Keratinocyte (primary cell): ENCODE measurements around the gene AKAP13. TPM values are rescaled to one million over a fixed set of nuclear protein-coding genes. Genes with fewer than 3 reads are reported as not detected.

Experiments
- DNase-seq: peaks from one replicate; pipeline ENCODE4 v3.0.0-alpha.2; 2011; ENCODE audit warnings: low read depth, missing footprints, low spot score
- FAIRE-seq: peaks from 2 replicates; lab custom pipeline; 2011; peaks lifted over from hg19 to GRCh38; lab: Jason Lieb, UNC
- H2AFZ ChIP-seq: 2 replicates; pipeline ENCODE4 v1.6.0; 2012; ENCODE audit warnings: low read length, control low read depth, inconsistent platforms; ENCODE audit not compliant: control insufficient read depth
- H3K27ac ChIP-seq: 2 replicates; pipeline ENCODE4 v1.5.1; 2011; ENCODE audit warnings: low read length; ENCODE audit not compliant: control insufficient read depth, insufficient read depth
- H3K27me3 ChIP-seq: 3 replicates; pipeline ENCODE4 v1.6.0; 2011; ENCODE audit warnings: low read length; ENCODE audit not compliant: control insufficient read depth, insufficient read depth; ENCODE audit errors: extremely low read depth
- H3K36me3 ChIP-seq, 2 experiments: 2 replicates in 1 of 2; 3 replicates in 1 of 2; pipeline ENCODE4 v1.5.1; 2011; ENCODE audit warnings: low read length in 2 of 2, mild to moderate bottlenecking in 1 of 2; ENCODE audit not compliant: control insufficient read depth in 2 of 2, insufficient read depth in 2 of 2; ENCODE audit errors: extremely low read depth in 1 of 2
- H3K4me1 ChIP-seq: 3 replicates; pipeline ENCODE4 v1.5.1; 2011; ENCODE audit warnings: low read length; ENCODE audit not compliant: control insufficient read depth, insufficient read depth; ENCODE audit errors: extremely low read depth
- H3K4me2 ChIP-seq: 3 replicates; pipeline ENCODE4 v1.6.0; 2011; ENCODE audit warnings: low read depth, low read length; ENCODE audit not compliant: control insufficient read depth, insufficient read depth; ENCODE audit errors: extremely low read depth
- H3K4me3 ChIP-seq, 3 experiments: fragments of 200-600 bp in 1 of 3; sonication (generic) in 1 of 3; 2 replicates in 2 of 3; 3 replicates in 1 of 3; pipeline ENCODE4 v1.5.1; 2011 to 2016; ENCODE audit warnings: low read length in 3 of 3, mild to moderate bottlenecking in 3 of 3, control low read depth in 2 of 3, inconsistent platforms in 1 of 3, low read depth in 1 of 3, mixed read lengths in 1 of 3, mixed run types in 1 of 3, moderate library complexity in 1 of 3; ENCODE audit not compliant: control insufficient read depth in 2 of 3, insufficient read depth in 2 of 3; ENCODE audit errors: extremely low read depth in 1 of 3
- H3K79me2 ChIP-seq: 2 replicates; pipeline ENCODE4 v1.6.0; 2012; ENCODE audit warnings: low read length; ENCODE audit not compliant: control insufficient read depth, insufficient read depth
- H3K9ac ChIP-seq: 3 replicates; pipeline ENCODE4 v1.6.0; 2011; ENCODE audit warnings: low read length; ENCODE audit not compliant: control insufficient read depth, insufficient read depth; ENCODE audit errors: extremely low read depth
- H3K9me1 ChIP-seq: 3 replicates; pipeline ENCODE4 v1.6.0; 2011; ENCODE audit warnings: low read length; ENCODE audit not compliant: control insufficient read depth, insufficient read depth; ENCODE audit errors: extremely low read depth
- H3K9me3 ChIP-seq: 2 replicates; pipeline ENCODE4 v1.5.1; 2012; ENCODE audit warnings: low read depth, low read length; ENCODE audit not compliant: control insufficient read depth
- H4K20me1 ChIP-seq: 3 replicates; pipeline ENCODE4 v1.6.0; 2011; ENCODE audit warnings: low read length; ENCODE audit not compliant: control insufficient read depth, insufficient read depth; ENCODE audit errors: extremely low read depth
- EZH2 ChIP-seq: IDR thresholded peaks from one replicate; pipeline ENCODE4 v1.6.1; 2012; ENCODE audit warnings: inconsistent platforms, mild to moderate bottlenecking, low read length, moderate library complexity
- dilution Hi-C: fragments of 300-500 bp; cut with MboI; formaldehyde crosslinking; loops from one replicate; pipeline ENCODE4 v1.7.0; 2020; ENCODE audit warnings: low sequenced_read_pairs; ENCODE audit not compliant: extremely low pct_ligation_motif_present
- polyA plus RNA-seq, 5 experiments: library from polyadenylated mRNA; depleted of rRNA in 3 of 5; stranded (reverse) in 3 of 5; stranded (forward) in 1 of 5; unstranded in 1 of 5; fragments of >200 nt; gene quantifications; 1 replicate in 1 of 5; 2 replicates in 3 of 5; 3 replicates in 1 of 5; pipeline versions ENCODE4 v1.2.1 to v1.2.3, GENCODE V29; 2011 to 2012; ENCODE audit warnings: missing spikeins in 2 of 5, low read depth in 1 of 5, low replicate concordance in 1 of 5
- TF ChIP-seq, protein P1 (sequence below), 3 experiments: IDR thresholded peaks in 1 of 3; conservative IDR thresholded peaks in 1 of 3; optimal IDR thresholded peaks in 1 of 3; 2 replicates in 2 of 3; 3 replicates in 1 of 3; pipeline versions ENCODE3 to v1.5.1; 2011; ENCODE audit warnings: low read length in 3 of 3, mild to moderate bottlenecking in 3 of 3, moderate library complexity in 2 of 3, control low read depth in 1 of 3, inconsistent platforms in 1 of 3; ENCODE audit not compliant: insufficient read depth in 2 of 3; ENCODE audit errors: extremely low read depth in 1 of 3

The AKAP13 gene
- polyA plus RNA-seq, 1 donor (not counting 4 experiments of a cell fraction or from before 2014, with no cell fraction given), result 16.7 TPM

DNA sequence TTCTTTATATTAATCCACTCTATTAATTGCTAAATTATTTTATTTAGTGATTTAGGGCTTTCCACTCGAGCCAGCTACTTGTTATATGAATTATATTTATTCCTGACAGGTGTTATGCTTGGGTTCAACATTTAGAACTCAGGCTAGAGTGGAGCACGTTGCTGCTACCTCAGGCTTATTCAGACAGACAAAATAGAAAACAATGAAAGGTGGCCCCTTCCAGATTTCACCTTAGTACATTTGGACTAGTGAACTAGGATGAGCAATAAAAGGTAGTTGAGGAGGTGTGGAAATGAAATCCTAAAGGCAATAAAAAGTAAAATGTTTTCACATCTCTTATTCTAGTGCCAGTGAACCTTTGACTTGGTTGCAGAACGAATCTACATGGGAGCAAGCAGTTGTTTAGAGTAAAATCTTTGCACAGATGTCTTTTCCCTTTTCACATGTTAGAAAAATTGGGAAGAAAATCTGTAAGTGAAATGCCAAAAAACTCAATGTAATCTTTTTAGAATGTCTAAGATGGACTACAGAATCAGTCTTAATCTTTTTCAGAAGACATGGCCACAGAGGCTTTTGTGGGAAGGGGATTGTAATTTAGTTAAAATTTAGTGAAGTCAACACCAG lies 63.8 kb downstream of the AKAP13 start:
- H3K4me2 ChIP-seq, result peak overlapping the region; percentile 9
- dilution Hi-C loops, result no loop called here
- H3K9me3 ChIP-seq, result no peaks in the 10 kb centered on the region
- DNase-seq, result no peak
- no peaks in the 10 kb centered on the region for H3K27me3 ChIP-seq
- peaks cover 34% of the 10 kb centered on the region for H3K4me1 ChIP-seq
- FAIRE-seq, result no peak
- peaks cover 3% of the 10 kb centered on the region for H3K9me1 ChIP-seq
- H3K36me3 ChIP-seq, result no peaks in the 10 kb centered on the region
- no peak overlapping the region for H3K4me3 ChIP-seq
- H4K20me1 ChIP-seq, result no peaks in the 10 kb centered on the region
- H3K79me2 ChIP-seq, result peaks cover 69% of the 10 kb centered on the region
- peak overlapping the region; percentile 78 for H3K27ac ChIP-seq
- TF ChIP-seq, protein P1, sequence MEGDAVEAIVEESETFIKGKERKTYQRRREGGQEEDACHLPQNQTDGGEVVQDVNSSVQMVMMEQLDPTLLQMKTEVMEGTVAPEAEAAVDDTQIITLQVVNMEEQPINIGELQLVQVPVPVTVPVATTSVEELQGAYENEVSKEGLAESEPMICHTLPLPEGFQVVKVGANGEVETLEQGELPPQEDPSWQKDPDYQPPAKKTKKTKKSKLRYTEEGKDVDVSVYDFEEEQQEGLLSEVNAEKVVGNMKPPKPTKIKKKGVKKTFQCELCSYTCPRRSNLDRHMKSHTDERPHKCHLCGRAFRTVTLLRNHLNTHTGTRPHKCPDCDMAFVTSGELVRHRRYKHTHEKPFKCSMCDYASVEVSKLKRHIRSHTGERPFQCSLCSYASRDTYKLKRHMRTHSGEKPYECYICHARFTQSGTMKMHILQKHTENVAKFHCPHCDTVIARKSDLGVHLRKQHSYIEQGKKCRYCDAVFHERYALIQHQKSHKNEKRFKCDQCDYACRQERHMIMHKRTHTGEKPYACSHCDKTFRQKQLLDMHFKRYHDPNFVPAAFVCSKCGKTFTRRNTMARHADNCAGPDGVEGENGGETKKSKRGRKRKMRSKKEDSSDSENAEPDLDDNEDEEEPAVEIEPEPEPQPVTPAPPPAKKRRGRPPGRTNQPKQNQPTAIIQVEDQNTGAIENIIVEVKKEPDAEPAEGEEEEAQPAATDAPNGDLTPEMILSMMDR (optimal IDR thresholded peaks at IDR 0.05 in 1 of 3, IDR thresholded peaks at IDR 0.05 in 1 of 3, conservative IDR thresholded peaks at IDR 0.05 in 1 of 3; ENCODE audit: extremely low read depth in 1 of 3, insufficient read depth in 2 of 3, low read length in 3 of 3), result no peak
- TF ChIP-seq EZH2, result no peak
- H3K9ac ChIP-seq, result peak overlapping the region; percentile 8
- H2AFZ ChIP-seq, result no peak overlapping the region

DNA sequence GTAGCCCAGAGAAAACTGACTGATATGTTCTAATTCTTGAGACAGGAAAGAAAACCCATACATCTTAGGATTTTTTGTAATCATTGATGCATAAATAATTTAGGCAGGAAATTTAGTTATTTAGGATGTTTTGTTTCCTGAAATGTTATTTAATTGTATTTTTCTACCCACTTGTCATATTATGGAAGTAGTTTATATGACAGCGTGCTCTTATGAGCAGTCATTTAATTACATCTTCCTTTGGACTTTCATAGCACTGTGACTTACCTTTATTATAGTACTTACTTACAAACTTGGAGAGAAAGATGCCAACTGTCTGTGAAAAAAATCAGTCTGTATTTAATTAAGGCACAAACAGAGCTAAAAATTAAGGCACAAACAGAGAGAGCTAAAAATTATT lies 65.0 kb downstream of the AKAP13 start:
- FAIRE-seq (no peak), DNase-seq (no peak)

More for the DNA sequence above, 65.0 kb downstream of the AKAP13 start:
- H4K20me1 ChIP-seq, result no peaks in the 10 kb centered on the region
- H3K36me3 ChIP-seq, result no peaks in the 10 kb centered on the region
- dilution Hi-C loops, result no loop called here
- no peak overlapping the region for H3K27ac ChIP-seq
- H2AFZ ChIP-seq, result no peak overlapping the region
- TF ChIP-seq, protein P1 (optimal IDR thresholded peaks at IDR 0.05 in 1 of 3, IDR thresholded peaks at IDR 0.05 in 1 of 3, conservative IDR thresholded peaks at IDR 0.05 in 1 of 3; ENCODE audit: extremely low read depth in 1 of 3, insufficient read depth in 2 of 3, low read length in 3 of 3), result no peak
- TF ChIP-seq EZH2, result no peak
- no peak overlapping the region for H3K9ac ChIP-seq
- no peaks in the 10 kb centered on the region for H3K27me3 ChIP-seq
- H3K9me3 ChIP-seq, result no peaks in the 10 kb centered on the region
- H3K9me1 ChIP-seq, result no peaks in the 10 kb centered on the region
- peaks cover 29% of the 10 kb centered on the region for H3K4me1 ChIP-seq
- peaks cover 78% of the 10 kb centered on the region for H3K79me2 ChIP-seq
- H3K4me3 ChIP-seq, result no peak overlapping the region
- no peak overlapping the region for H3K4me2 ChIP-seq
